CD4-positive, alpha-beta T cell (primary cell): Measurements from ENCODE around the gene CKAP2. TPM values are rescaled to one million over a fixed set of nuclear protein-coding genes. Genes with fewer than 3 reads are reported as not detected.

Experiments
- ATAC-seq: fragments of 200-7000 bp; cut with Tn5 transposase; one replicate; pipeline ENCODE4 v1.10.0; 2022; ENCODE audit warnings: mild to moderate bottlenecking; ENCODE audit not compliant: poor library complexity
- CTCF ChIA-PET: fragments of 350-600 bp; sonication (Branson Sonifier 250); formaldehyde crosslinking; loops from one replicate; lab custom pipeline; 2021; ENCODE audit warnings: antibody characterized with exemption, inconsistent platforms; lab: Charles Lee
- POLR2A ChIA-PET: fragments of 350-600 bp; sonication (Branson Sonifier 250); formaldehyde crosslinking; loops from one replicate; lab custom pipeline; 2021; ENCODE audit warnings: antibody characterized with exemption, inconsistent platforms; lab: Charles Lee
- DNase-seq, 14 experiments: peaks; one replicate each; pipeline ENCODE4 v3.0.0-alpha.2; 2013 to 2020; ENCODE audit warnings: mixed read lengths in 2 of 14
- H3K27ac ChIP-seq, 2 donors: one replicate each; pipeline versions ENCODE4 v1.5.1 to v1.7.0; 2013; ENCODE audit warnings: low read length in 2 of 2, low read depth in 1 of 2, mild to moderate bottlenecking in 1 of 2
- H3K27me3 ChIP-seq, 2 experiments: 1 replicate in 1 of 2; 2 replicates in 1 of 2; pipeline versions ENCODE4 v1.6.1 to v1.7.0; 2013; ENCODE audit warnings: low read length in 2 of 2, control low read depth in 1 of 2, mild to moderate bottlenecking in 1 of 2, moderate library complexity in 1 of 2; ENCODE audit not compliant: insufficient read depth in 2 of 2, control insufficient read depth in 1 of 2
- H3K36me3 ChIP-seq: one replicate; pipeline ENCODE4 v1.6.1; 2013; ENCODE audit warnings: low read length, control low read depth; ENCODE audit not compliant: insufficient read depth
- H3K4me1 ChIP-seq: one replicate; pipeline ENCODE4 v1.6.1; 2013; ENCODE audit warnings: low read length, control low read depth; ENCODE audit not compliant: insufficient read depth
- H3K4me3 ChIP-seq: one replicate; pipeline ENCODE4 v1.5.1; 2013; ENCODE audit warnings: mild to moderate bottlenecking, low read length, moderate library complexity
- H3K9me3 ChIP-seq, 2 experiments: 1 replicate in 1 of 2; 2 replicates in 1 of 2; pipeline versions ENCODE4 v1.6.1 to v1.7.0; 2013; ENCODE audit warnings: low read length in 2 of 2, mild to moderate bottlenecking in 2 of 2, control low read depth in 1 of 2, moderate library complexity in 1 of 2; ENCODE audit not compliant: control insufficient read depth in 1 of 2, insufficient read depth in 1 of 2
- H3K27ac Mint-ChIP-seq: one replicate; pipeline ENCODE4 v1.8.0; 2020; ENCODE audit warnings: mixed read lengths
- H3K27me3 Mint-ChIP-seq: one replicate; pipeline ENCODE4 v1.8.0; 2021; ENCODE audit warnings: mixed read lengths
- H3K36me3 Mint-ChIP-seq: one replicate; pipeline ENCODE4 v1.8.0; 2021; ENCODE audit warnings: low read depth, mixed read lengths
- H3K4me1 Mint-ChIP-seq: one replicate; pipeline ENCODE4 v1.8.0; 2021; ENCODE audit warnings: low read depth, mixed read lengths
- H3K4me3 Mint-ChIP-seq: one replicate; pipeline ENCODE4 v1.8.0; 2020; ENCODE audit warnings: mild to moderate bottlenecking, mixed read lengths
- H3K9me3 Mint-ChIP-seq: one replicate; pipeline ENCODE4 v1.8.0; 2020; ENCODE audit warnings: mixed read lengths
- CTCF ChIP-seq: fragments of 200-600 bp; IDR thresholded peaks from one replicate; pipeline ENCODE4 v1.8.0; 2022; ENCODE audit warnings: antibody characterized with exemption, mild to moderate bottlenecking
- intact Hi-C, 2 experiments: fragments of 100-400 bp; cut with DNase I in 1 of 2; cut with micrococcal nuclease in 1 of 2; formaldehyde crosslinking; loops; one replicate each; pipeline versions ENCODE4 v1.15.1 to v1.9.0; 2023 to 2025; cut with DNase I, micrococcal nuclease
- total RNA-seq, 174 experiments: library from RNA in 2 of 174; stranded (reverse) in 2 of 174; gene quantifications; one replicate each; pipeline ENCODE4 v1.2.3 and lab custom pipeline; 2021 to 2026

Gene CKAP2
- total RNA-seq, 2 experiments from 2014 or later: 68.1 to 70.2 TPM

GRCh38 chr13:52428295-52428694 is 27.0 kb upstream of the CKAP2 start:
- TF ChIP-seq CTCF: no peak
- no peaks in the 10 kb centered on the region for H3K4me1 ChIP-seq
- H3K27me3 ChIP-seq: no peaks in the 10 kb centered on the region
- Mint-ChIP-seq H3K27me3 (no peaks in the 10 kb centered on the region), H3K4me1 (no peaks in the 10 kb centered on the region), H3K27ac (no peak overlapping the region), H3K36me3 (peaks cover 82% of the 10 kb centered on the region), H3K4me3 (no peak overlapping the region), H3K9me3 (no peaks in the 10 kb centered on the region)
- intact Hi-C loops: no loop called here
- no peak overlapping the region for H3K4me3 ChIP-seq
- ATAC-seq (no peak), DNase-seq (no peak)
- H3K27ac ChIP-seq: no peak overlapping the region
- H3K36me3 ChIP-seq: peaks cover 43% of the 10 kb centered on the region
- ChIA-PET POLR2A (no interaction called here), CTCF (interaction anchor here (2.1 kb wide), 1 partner anchor 23 kb away, joined by 7 read pairs; the partner anchor contains the start of gene VPS36)
- H3K9me3 ChIP-seq: no peaks in the 10 kb centered on the region

- ChIA-PET CTCF (interaction anchor here (1.7 kb wide), 1 partner anchor 18 kb away, joined by 7 read pairs; the partner anchor contains the start of gene VPS36), POLR2A (no interaction called here)
- TF ChIP-seq CTCF: no peak
- Histone ChIP-seq H3K36me3 (peaks cover 60% of the 10 kb centered on the region), H3K4me3 (no peak overlapping the region), H3K9me3 (no peaks in the 10 kb centered on the region), H3K27me3 (no peaks in the 10 kb centered on the region), H3K27ac (no peak overlapping the region), H3K4me1 (no peaks in the 10 kb centered on the region)
- intact Hi-C loops: no loop called here
- peaks cover 94% of the 10 kb centered on the region for H3K36me3 Mint-ChIP-seq
- no peaks in the 10 kb centered on the region for H3K4me1 Mint-ChIP-seq
- DNase-seq: no peak
- no peak overlapping the region for H3K4me3 Mint-ChIP-seq
- H3K27ac Mint-ChIP-seq: no peak overlapping the region
- H3K27me3 Mint-ChIP-seq: no peaks in the 10 kb centered on the region
- ATAC-seq: no peak
- H3K9me3 Mint-ChIP-seq: no peaks in the 10 kb centered on the region
Observed at GRCh38 chr13:52432456-52432855, 22.8 kb upstream of the CKAP2 start.

GRCh38 chr13:52446265-52446664 is 9.0 kb upstream of the CKAP2 start:
- DNase-seq: no peak

More at GRCh38 chr13:52446265-52446664, 9.0 kb upstream of the CKAP2 start:
- H3K27ac Mint-ChIP-seq: no peak overlapping the region
- CTCF ChIA-PET: no interaction called here
- Histone ChIP-seq H3K9me3 (no peaks in the 10 kb centered on the region), H3K4me1 (peaks cover 20% of the 10 kb centered on the region), H3K4me3 (no peak overlapping the region), H3K27ac (no peak overlapping the region), H3K36me3 (peaks cover 11% of the 10 kb centered on the region), H3K27me3 (no peaks in the 10 kb centered on the region)
- intact Hi-C loops: loop anchor here in 1 of 2 experiments (5.0 kb wide), 1 partner anchor 254 kb away; no protein-coding TSS in a partner anchor
- no peak overlapping the region for H3K4me3 Mint-ChIP-seq
- POLR2A ChIA-PET: no interaction called here
- no peaks in the 10 kb centered on the region for H3K27me3 Mint-ChIP-seq
- H3K36me3 Mint-ChIP-seq: peaks cover 34% of the 10 kb centered on the region
- ATAC-seq: no peak
- H3K9me3 Mint-ChIP-seq: no peaks in the 10 kb centered on the region
- H3K4me1 Mint-ChIP-seq: peaks cover 47% of the 10 kb centered on the region
- no peak for TF ChIP-seq CTCF
